Cardiac muscle cell (in vitro differentiated cells and primary cell): ENCODE results near the gene SPAG16. TPM values are rescaled to one million over a fixed set of nuclear protein-coding genes. Genes with fewer than 3 reads are reported as not detected.

Experiments
- DNase-seq, 2 donors: peaks; one replicate each; pipeline versions ENCODE4 v3.0.0 to v3.0.0-alpha.2; 2010 to 2017; ENCODE audit warnings: low read depth in 1 of 2, low spot score in 1 of 2
- H3K27ac ChIP-seq: fragments of 200-600 bp; sonication (generic); 2 replicates; pipeline ENCODE4 v1.5.1; 2016
- H3K27me3 ChIP-seq: fragments of 200-600 bp; sonication (generic); 2 replicates; pipeline ENCODE4 v1.6.0; 2016; ENCODE audit warnings: control low read depth
- H3K36me3 ChIP-seq: fragments of 200-600 bp; sonication (generic); 2 replicates; pipeline ENCODE4 v1.5.1; 2016; ENCODE audit warnings: control low read depth
- H3K4me1 ChIP-seq: fragments of 200-600 bp; sonication (generic); 2 replicates; pipeline ENCODE4 v1.8.1; 2017; ENCODE audit warnings: low read depth, mild to moderate bottlenecking, mixed run types
- H3K4me3 ChIP-seq: fragments of 200-600 bp; sonication (generic); 2 replicates; pipeline ENCODE4 v1.5.1; 2016; ENCODE audit warnings: mild to moderate bottlenecking
- H3K9me3 ChIP-seq: fragments of 200-600 bp; sonication (generic); 2 replicates; pipeline ENCODE4 v1.5.1; 2017; ENCODE audit warnings: low read depth, mild to moderate bottlenecking, control low read depth
- CTCF ChIP-seq: IDR thresholded peaks from 2 replicates; pipeline ENCODE4 v1.5.1; 2012; ENCODE audit warnings: low read depth, mild to moderate bottlenecking, low read length
- polyA plus RNA-seq: library from polyadenylated mRNA; unstranded; fragments of >200 nt; fragmentation: Nextera tagmentation; extraction: Ambion mirVana; gene quantifications from 2 replicates; pipeline ENCODE4 v1.2.1, GENCODE V29; 2016
- total RNA-seq: library from RNA; depleted of rRNA; stranded (reverse); fragments of >200 nt; gene quantifications from 2 replicates; pipeline ENCODE4 v1.2.3, GENCODE V29; 2016

SPAG16 gene
- total and polyA plus RNA-seq, 2 experiments from 2014 or later: 32.8 to 57.9 TPM

GRCh38 chr2:214361116-214361515 lies 1076.9 kb downstream of the SPAG16 start:
- no peak for DNase-seq
- TF ChIP-seq CTCF: no peak
- Histone ChIP-seq H3K27me3 (no peaks in the 10 kb centered on the region), H3K27ac (no peak overlapping the region), H3K9me3 (no peaks in the 10 kb centered on the region), H3K4me3 (no peak overlapping the region), H3K36me3 (no peaks in the 10 kb centered on the region), H3K4me1 (no peaks in the 10 kb centered on the region)

- Histone ChIP-seq H3K4me1 (no peaks in the 10 kb centered on the region), H3K27ac (no peak overlapping the region), H3K36me3 (no peaks in the 10 kb centered on the region), H3K4me3 (no peak overlapping the region), H3K9me3 (no peaks in the 10 kb centered on the region), H3K27me3 (no peaks in the 10 kb centered on the region)
- DNase-seq: no peak
- no peak for TF ChIP-seq CTCF
These were observed 1081.3 kb downstream of the SPAG16 start for GRCh38 chr2:214365549-214365948.

- DNase-seq: no peak
- no peak for TF ChIP-seq CTCF
- Histone ChIP-seq H3K4me3 (no peak overlapping the region), H3K27ac (no peak overlapping the region), H3K36me3 (no peaks in the 10 kb centered on the region), H3K4me1 (no peaks in the 10 kb centered on the region), H3K27me3 (no peaks in the 10 kb centered on the region), H3K9me3 (no peaks in the 10 kb centered on the region)
These were observed 1082.9 kb downstream of the SPAG16 start for GRCh38 chr2:214367171-214367570.

- H3K27me3 ChIP-seq: no peaks in the 10 kb centered on the region
- TF ChIP-seq CTCF: no peak
- H3K27ac ChIP-seq: no peak overlapping the region
- no peak overlapping the region for H3K4me3 ChIP-seq
- H3K36me3 ChIP-seq: no peaks in the 10 kb centered on the region
- no peak for DNase-seq
- no peaks in the 10 kb centered on the region for H3K4me1 ChIP-seq
- no peaks in the 10 kb centered on the region for H3K9me3 ChIP-seq
These were observed 1092.5 kb downstream of the SPAG16 start for GRCh38 chr2:214376618-214377285.

GRCh38 chr2:214377286-214377624 lies 1093.0 kb downstream of the SPAG16 start:
- H3K4me1 ChIP-seq: no peaks in the 10 kb centered on the region
- H3K4me3 ChIP-seq: no peak overlapping the region
- H3K36me3 ChIP-seq: no peaks in the 10 kb centered on the region
- no peaks in the 10 kb centered on the region for H3K27me3 ChIP-seq
- TF ChIP-seq CTCF: no peak
- no peaks in the 10 kb centered on the region for H3K9me3 ChIP-seq
- H3K27ac ChIP-seq: no peak overlapping the region
- DNase-seq: no peak
